SK-N-SH (cell line): ENCODE measurements around the gene SYT6. TPM values are rescaled to one million over a fixed set of nuclear protein-coding genes. Genes with fewer than 3 reads are reported as not detected.

ENCODE experiments used
- CTCF ChIA-PET: fragments of 300-600, 350-600 bp; formaldehyde crosslinking; extraction: SDS; loops from one replicate; lab custom pipeline; 2021; lab: Yijun Ruan, JAX
- POLR2A ChIA-PET: fragments of 350-600 bp; sonication (Branson Sonifier 250); formaldehyde crosslinking; extraction: SDS; loops from one replicate; lab custom pipeline; 2020; ENCODE audit warnings: antibody characterized with exemption, inconsistent platforms; lab: Yijun Ruan, JAX
- DNase-seq: peaks from one replicate; pipeline ENCODE4 v3.0.0; 2012
- H2AFZ ChIP-seq: fragments of 200-600 bp; sonication (generic); 2 replicates; pipeline ENCODE4 v1.8.1; 2016; ENCODE audit warnings: antibody characterized with exemption, mild to moderate bottlenecking, low read depth
- H3F3A ChIP-seq: fragments of 200-600 bp; sonication (generic); replicated peaks from 2 replicates; pipeline ENCODE3; 2016; ENCODE audit warnings: antibody characterized with exemption, mild to moderate bottlenecking; ENCODE audit not compliant: insufficient read depth
- H3K27ac ChIP-seq, 2 experiments: fragments of 200-500 bp in 1 of 2; fragments of 200-600 bp in 1 of 2; sonication (Bioruptor generic) in 1 of 2; sonication (generic), shearing (Covaris generic) in 1 of 2; 2 replicates each; pipeline versions ENCODE4 v1.5.1 to v1.6.1; 2014 to 2016; ENCODE audit warnings: low read depth in 2 of 2, inconsistent platforms in 1 of 2, low read length in 1 of 2, mild to moderate bottlenecking in 1 of 2, mixed read lengths in 1 of 2
- H3K27me3 ChIP-seq: fragments of 200-600 bp; sonication (generic), shearing (Covaris generic); 2 replicates; pipeline ENCODE4 v1.6.1; 2016; ENCODE audit warnings: mixed run types; ENCODE audit not compliant: insufficient read depth
- H3K36me3 ChIP-seq, 2 experiments: fragments of 200-500 bp in 1 of 2; fragments of 200-600 bp in 1 of 2; sonication (Bioruptor generic) in 1 of 2; sonication (generic) in 1 of 2; replicated peaks in 1 of 2; 2 replicates each; pipeline versions ENCODE3 to v1.5.1; 2014 to 2016; ENCODE audit warnings: low read length in 1 of 2, mild to moderate bottlenecking in 1 of 2; ENCODE audit not compliant: insufficient read depth in 2 of 2, control insufficient read depth in 1 of 2
- H3K4me1 ChIP-seq, 2 experiments: fragments of 200-500 bp in 1 of 2; fragments of 200-600 bp in 1 of 2; sonication (Bioruptor generic) in 1 of 2; sonication (generic), shearing (Covaris generic) in 1 of 2; 2 replicates each; pipeline versions ENCODE4 v1.5.1 to v1.6.1; 2014 to 2016; ENCODE audit warnings: low read depth in 1 of 2, low read length in 1 of 2, mixed run types in 1 of 2; ENCODE audit not compliant: insufficient read depth in 2 of 2, control insufficient read depth in 1 of 2
- H3K4me2 ChIP-seq: fragments of 200-600 bp; sonication (generic), shearing (Covaris generic); 2 replicates; pipeline ENCODE4 v1.6.1; 2017; ENCODE audit warnings: mixed run types
- H3K4me3 ChIP-seq, 2 experiments: fragments of 200-500 bp in 1 of 2; fragments of 200-600 bp in 1 of 2; sonication (Bioruptor generic) in 1 of 2; sonication (generic), shearing (Covaris generic) in 1 of 2; 2 replicates each; pipeline versions ENCODE4 v1.5.1 to v1.8.1; 2014 to 2016; ENCODE audit warnings: low read depth in 2 of 2, inconsistent platforms in 1 of 2, low read length in 1 of 2, mild to moderate bottlenecking in 1 of 2, mixed read lengths in 1 of 2, moderate library complexity in 1 of 2
- H3K79me2 ChIP-seq: fragments of 200-600 bp; sonication (generic); 2 replicates; pipeline ENCODE4 v1.8.1; 2017; ENCODE audit warnings: mild to moderate bottlenecking; ENCODE audit not compliant: insufficient read depth
- H3K9ac ChIP-seq: fragments of 200-600 bp; sonication (generic); 2 replicates; pipeline ENCODE4 v1.6.1; 2017; ENCODE audit warnings: mixed run types
- H3K9me2 ChIP-seq: fragments of 200-600 bp; sonication (generic); 2 replicates; pipeline ENCODE4 v1.6.1; 2017; ENCODE audit warnings: mixed run types
- H3K9me3 ChIP-seq: fragments of 200-600 bp; sonication (generic); 2 replicates; pipeline ENCODE4 v1.6.1; 2017; ENCODE audit warnings: mixed run types, mild to moderate bottlenecking, moderate library complexity
- H4K20me1 ChIP-seq: fragments of 200-600 bp; sonication (generic); 2 replicates; pipeline ENCODE4 v1.6.1; 2017; ENCODE audit warnings: mild to moderate bottlenecking, mixed run types; ENCODE audit not compliant: insufficient read depth
- CTCF ChIP-seq: fragments of 200-600 bp; sonication (generic); IDR thresholded peaks from 2 replicates; pipeline ENCODE4 v1.6.1; 2017; ENCODE audit warnings: antibody characterized with exemption, mild to moderate bottlenecking, moderate library complexity
- EP300 ChIP-seq, 2 experiments: IDR thresholded peaks; 2 replicates each; pipeline versions ENCODE4 v1.4.0 to v1.6.1; 2012; ENCODE audit warnings: borderline replicate concordance in 1 of 2, low read depth in 1 of 2, low read length in 1 of 2
- FOSL2 ChIP-seq: IDR thresholded peaks from 2 replicates; pipeline ENCODE4 v1.4.0; 2012; ENCODE audit warnings: low read depth, mild to moderate bottlenecking, moderate library complexity, borderline replicate concordance
- FOXM1 ChIP-seq: IDR thresholded peaks from 2 replicates; pipeline ENCODE4 v1.4.0; 2012; ENCODE audit warnings: low read depth, mild to moderate bottlenecking
- GATA2 ChIP-seq: sonication (generic); formaldehyde crosslinking; IDR thresholded peaks from 2 replicates; pipeline ENCODE4 v1.5.0; 2020; ENCODE audit warnings: mild to moderate bottlenecking, missing genetic modification reagents
- IRF3 ChIP-seq: fragments of 150-350 bp; IDR thresholded peaks from 2 replicates; pipeline ENCODE4 v1.6.1; 2016; ENCODE audit warnings: mild to moderate bottlenecking, low read depth, low read length
- MEF2A ChIP-seq: IDR thresholded peaks from 2 replicates; pipeline ENCODE4 v1.4.0; 2012; ENCODE audit warnings: low read depth, borderline replicate concordance
- NRF1 ChIP-seq: IDR thresholded peaks from 2 replicates; pipeline ENCODE4 v1.6.1; 2012; ENCODE audit warnings: low read depth, mild to moderate bottlenecking, low read length
- PBX3 ChIP-seq: IDR thresholded peaks from 2 replicates; pipeline ENCODE4; 2012
- SMC3 ChIP-seq: IDR thresholded peaks from 2 replicates; pipeline ENCODE4 v1.6.1; 2012; ENCODE audit warnings: low read depth, low read length, improper control_type of control experiment
- TEAD4 ChIP-seq: IDR thresholded peaks from 2 replicates; pipeline ENCODE4 v1.4.0; 2012; ENCODE audit warnings: mild to moderate bottlenecking, borderline replicate concordance; ENCODE audit not compliant: insufficient read depth
- USF1 ChIP-seq: IDR thresholded peaks from 2 replicates; pipeline ENCODE4 v1.4.0; 2012; ENCODE audit warnings: low read depth, borderline replicate concordance
- YY1 ChIP-seq: IDR thresholded peaks from 2 replicates; pipeline ENCODE4 v1.4.0; 2012; ENCODE audit warnings: low read depth, mild to moderate bottlenecking
- ZBTB33 ChIP-seq: IDR thresholded peaks from 2 replicates; pipeline ENCODE4 v1.4.0; 2012; ENCODE audit warnings: low read depth, borderline replicate concordance
- WGBS: methylation state at CpG from one replicate; pipeline ENCODE4 v1.1.6; 2017; ENCODE audit warnings: low lambda C conversion rate; 5-methylcytosine and 5-hydroxymethylcytosine counted together
- polyA plus RNA-seq, 3 experiments: library from polyadenylated mRNA; depleted of rRNA; stranded (reverse); fragments of >200 nt; gene quantifications; 2 replicates each; pipeline ENCODE4 v1.2.3, GENCODE V29; 2012

The SYT6 gene
- polyA plus RNA-seq, 1 of the 3 experiments (the other 2 are of a cell fraction): not detected

- TF ChIP-seq YY1: no peak
- no peak for TF ChIP-seq EP300 (IDR thresholded peaks at IDR 0.05; ENCODE audit: borderline replicate concordance in 1 of 2, low read depth in 1 of 2, low read length in 1 of 2)
- TF ChIP-seq MEF2A: no peak
These were observed 16.2 kb downstream of the SYT6 start (continued) for GRCh38 chr1:114137497-114137896.

GRCh38 chr1:114135786-114136185 lies 17.9 kb downstream of the SYT6 start:
- POLR2A ChIA-PET: no interaction called here
- Histone ChIP-seq H3K4me2 (no peak overlapping the region), H3K79me2 (no peaks in the 10 kb centered on the region), H3K27me3 (peaks cover 8% of the 10 kb centered on the region; the same call in 1 of the 2 replicates), H3K9ac (no peak overlapping the region), H3K36me3 (no peaks in the 10 kb centered on the region), H3K4me1 (peaks cover 0 to 5% of the 10 kb centered on the region in 2 experiments; a peak in 1 of 4 replicates), H3K27ac (no peak overlapping the region), H3K4me3 (no peak overlapping the region), H3F3A (no peaks in the 10 kb centered on the region)
- DNase-seq: no peak
- CTCF ChIA-PET: interaction anchor here (0.9 to 1.4 kb wide), 4 partner anchors 17 to 156 kb away, joined by 3 read pairs; partner anchors contain the start of genes OLFML3 and SYT6
- no peak for TF ChIP-seq IRF3
- TF ChIP-seq ZBTB33: no peak
- TF ChIP-seq SMC3: no peak
- no peak for TF ChIP-seq FOXM1
- no peak for TF ChIP-seq TEAD4
- no peak for TF ChIP-seq USF1
- TF ChIP-seq NRF1: no peak
- TF ChIP-seq GATA2: no peak
- TF ChIP-seq, all 33 proteins: peak for 0
- Histone ChIP-seq H4K20me1 (no peaks in the 10 kb centered on the region), H3K9me2 (no peaks in the 10 kb centered on the region), H2AFZ (no peak overlapping the region), H3K9me3 (no peaks in the 10 kb centered on the region)
- 45% methylated on average over 2 of the region's 7 CpGs for WGBS

GRCh38 chr1:114134518-114134917 lies 19.2 kb downstream of the SYT6 start:
- POLR2A ChIA-PET: no interaction called here
- no peaks in the 10 kb centered on the region for H4K20me1 ChIP-seq
- CTCF ChIA-PET: interaction anchor here (0.9 to 1.2 kb wide), 2 partner anchors 12 to 15 kb away, joined by 3 read pairs; no protein-coding TSS in a partner anchor

More at GRCh38 chr1:114134518-114134917, 19.2 kb downstream of the SYT6 start:
- H3K27ac ChIP-seq: no peak overlapping the region
- WGBS: 37% methylated on average over 4 of the region's 4 CpGs
- peaks cover 8% of the 10 kb centered on the region; the same call in 1 of the 2 replicates for H3K27me3 ChIP-seq
- TF ChIP-seq SMC3 (no peak), CTCF (no peak), FOSL2 (no peak), PBX3 (no peak), EP300 (IDR thresholded peaks at IDR 0.05; ENCODE audit: borderline replicate concordance in 1 of 2, low read depth in 1 of 2, low read length in 1 of 2) (no peak)
- H3K4me1 ChIP-seq: peaks cover 0 to 5% of the 10 kb centered on the region in 2 experiments; a peak in 1 of 4 replicates
- H3K4me2 ChIP-seq: no peak overlapping the region
- no peak overlapping the region for H3K9ac ChIP-seq
- no peak overlapping the region for H3K4me3 ChIP-seq
- H3K79me2 ChIP-seq: no peaks in the 10 kb centered on the region
- no peaks in the 10 kb centered on the region for H3K9me3 ChIP-seq
- no peaks in the 10 kb centered on the region for H3K36me3 ChIP-seq
- no peaks in the 10 kb centered on the region for H3K9me2 ChIP-seq
- H3F3A ChIP-seq: no peaks in the 10 kb centered on the region
- DNase-seq: no peak
- H2AFZ ChIP-seq: no peak overlapping the region
